ENCODE results near the gene PIK3R1.

DNA sequence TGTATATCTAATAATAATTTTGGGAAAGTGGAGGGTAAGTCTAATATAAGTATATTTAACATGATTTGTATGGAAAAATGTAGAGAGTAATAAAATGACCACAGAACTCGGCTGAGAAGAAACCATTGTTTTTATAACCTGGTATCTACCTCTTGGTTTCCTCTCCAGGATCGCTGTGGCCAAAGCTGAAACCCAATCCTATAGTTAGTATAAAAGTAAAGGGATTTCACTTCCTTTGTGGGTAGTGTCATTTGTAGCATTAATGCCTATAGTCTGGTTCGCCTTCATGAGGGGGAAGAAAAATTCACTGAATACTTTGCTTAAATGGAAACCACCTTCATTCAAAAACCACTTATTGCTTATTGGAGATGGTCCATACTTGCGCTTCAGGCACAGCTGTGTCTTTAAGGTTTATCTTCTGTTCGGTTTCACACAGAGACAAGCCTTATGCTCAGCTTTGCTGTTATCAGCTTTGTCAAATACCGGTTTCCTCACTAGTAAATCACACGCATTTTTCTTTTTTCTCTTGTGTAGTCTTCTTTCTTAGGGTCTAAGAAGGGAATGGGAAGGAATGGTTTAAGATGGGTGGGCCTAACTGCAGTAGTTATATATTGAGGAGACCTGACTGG, 12.1 kb downstream of the PIK3R1 start:
- TF ChIP-seq, protein P1, sequence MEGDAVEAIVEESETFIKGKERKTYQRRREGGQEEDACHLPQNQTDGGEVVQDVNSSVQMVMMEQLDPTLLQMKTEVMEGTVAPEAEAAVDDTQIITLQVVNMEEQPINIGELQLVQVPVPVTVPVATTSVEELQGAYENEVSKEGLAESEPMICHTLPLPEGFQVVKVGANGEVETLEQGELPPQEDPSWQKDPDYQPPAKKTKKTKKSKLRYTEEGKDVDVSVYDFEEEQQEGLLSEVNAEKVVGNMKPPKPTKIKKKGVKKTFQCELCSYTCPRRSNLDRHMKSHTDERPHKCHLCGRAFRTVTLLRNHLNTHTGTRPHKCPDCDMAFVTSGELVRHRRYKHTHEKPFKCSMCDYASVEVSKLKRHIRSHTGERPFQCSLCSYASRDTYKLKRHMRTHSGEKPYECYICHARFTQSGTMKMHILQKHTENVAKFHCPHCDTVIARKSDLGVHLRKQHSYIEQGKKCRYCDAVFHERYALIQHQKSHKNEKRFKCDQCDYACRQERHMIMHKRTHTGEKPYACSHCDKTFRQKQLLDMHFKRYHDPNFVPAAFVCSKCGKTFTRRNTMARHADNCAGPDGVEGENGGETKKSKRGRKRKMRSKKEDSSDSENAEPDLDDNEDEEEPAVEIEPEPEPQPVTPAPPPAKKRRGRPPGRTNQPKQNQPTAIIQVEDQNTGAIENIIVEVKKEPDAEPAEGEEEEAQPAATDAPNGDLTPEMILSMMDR (IDR thresholded peaks at IDR 0.05) = no peak
- no peak for TF ChIP-seq POLR2A (IDR thresholded peaks at IDR 0.05)
